Ishikawa (cell line): Measurements from ENCODE around the gene PREX1.

ENCODE experiments used
- CEBPB ChIP-seq: IDR thresholded peaks from 2 replicates; pipeline ENCODE4 v1.6.1; 2012
- CREB1 ChIP-seq: IDR thresholded peaks from 2 replicates; pipeline ENCODE4 v1.6.1; 2012; ENCODE audit warnings: low read depth
- EGR1 ChIP-seq: IDR thresholded peaks from 2 replicates; pipeline ENCODE4 v1.6.1; 2012
- EP300 ChIP-seq: IDR thresholded peaks from 2 replicates; pipeline ENCODE4 v1.6.1; 2012; ENCODE audit warnings: borderline replicate concordance
- FOXM1 ChIP-seq: IDR thresholded peaks from 2 replicates; pipeline ENCODE4 v1.6.1; 2012; ENCODE audit warnings: low read depth, borderline replicate concordance
- MAX ChIP-seq: IDR thresholded peaks from 2 replicates; pipeline ENCODE4 v1.6.1; 2012
- NFIC ChIP-seq: IDR thresholded peaks from 2 replicates; pipeline ENCODE4 v1.6.1; 2012
- RAD21 ChIP-seq: IDR thresholded peaks from 2 replicates; pipeline ENCODE4 v1.6.1; 2012; ENCODE audit warnings: low read depth
- REST ChIP-seq: IDR thresholded peaks from 2 replicates; pipeline ENCODE4 v1.6.1; 2012; ENCODE audit warnings: low read depth, mild to moderate bottlenecking
- TAF1 ChIP-seq: IDR thresholded peaks from 2 replicates; pipeline ENCODE4 v1.6.1; 2012; ENCODE audit warnings: low read depth, mild to moderate bottlenecking
- TCF12 ChIP-seq: IDR thresholded peaks from 2 replicates; pipeline ENCODE4 v1.6.1; 2012; ENCODE audit warnings: low read depth
- TEAD4 ChIP-seq: IDR thresholded peaks from 2 replicates; pipeline ENCODE4 v1.6.1; 2012
- USF1 ChIP-seq: IDR thresholded peaks from 2 replicates; pipeline ENCODE4 v1.6.1; 2012
- YY1 ChIP-seq: IDR thresholded peaks from 2 replicates; pipeline ENCODE4 v1.6.1; 2012; ENCODE audit warnings: low read depth
- ZBTB7A ChIP-seq: IDR thresholded peaks from 2 replicates; pipeline ENCODE4 v1.6.1; 2012; ENCODE audit warnings: low read depth

The PREX1 gene

GRCh38 chr20:48626938-48627736 is 200.7 kb downstream of the PREX1 start:
- TF ChIP-seq NFIC, result no peak

- no peak for TF ChIP-seq TCF12
- TF ChIP-seq TAF1, result no peak
- no peak for TF ChIP-seq EGR1
- TF ChIP-seq NFIC, result no peak
- TF ChIP-seq REST, result no peak
- TF ChIP-seq RAD21, result no peak
- no peak for TF ChIP-seq USF1
- no peak for TF ChIP-seq ZBTB7A
These were observed 201.4 kb downstream of the PREX1 start for GRCh38 chr20:48626226-48626937.

- TF ChIP-seq YY1, result no peak
- no peak for TF ChIP-seq TEAD4
- TF ChIP-seq REST, result no peak
- no peak for TF ChIP-seq EP300
- no peak for TF ChIP-seq ZBTB7A
- no peak for TF ChIP-seq USF1
- TF ChIP-seq EGR1, result no peak
- no peak for TF ChIP-seq TAF1
- TF ChIP-seq CEBPB, result no peak
- TF ChIP-seq TCF12, result no peak
- no peak for TF ChIP-seq FOXM1
- TF ChIP-seq CREB1, result no peak
- no peak for TF ChIP-seq RAD21
These were observed 202.5 kb downstream of the PREX1 start for GRCh38 chr20:48625136-48625900.

- no peak for TF ChIP-seq EP300
- no peak for TF ChIP-seq USF1
- TF ChIP-seq NFIC, result no peak
- TF ChIP-seq TCF12, result no peak
- TF ChIP-seq REST, result no peak
- no peak for TF ChIP-seq TEAD4
- TF ChIP-seq RAD21, result no peak
- TF ChIP-seq FOXM1, result no peak
- TF ChIP-seq ZBTB7A, result no peak
- TF ChIP-seq YY1, result no peak
- no peak for TF ChIP-seq EGR1
- no peak for TF ChIP-seq CEBPB
- TF ChIP-seq MAX, result no peak
- TF ChIP-seq TAF1, result no peak
- no peak for TF ChIP-seq CREB1
These were observed 203.3 kb downstream of the PREX1 start for GRCh38 chr20:48624315-48625020.
